Dendritic cell treated with granulocyte-macrophage colony-stimulating factor and Interleukin-4, amounts not matched to agents 40 ng/mL and 50 ng/mL, for 4 days (primary cell): ENCODE results near the gene KNTC1.
"Not testable (repeated sequence)": the region's sequence is repeated elsewhere in the genome, so short reads cannot be mapped to it uniquely, and the experiment has no call there.

Source experiments
- H3K27ac Mint-ChIP-seq: one replicate; pipeline ENCODE4 v1.8.0; 2022; ENCODE audit warnings: mild to moderate bottlenecking, mixed read lengths
- H3K27me3 Mint-ChIP-seq: one replicate; pipeline ENCODE4 v1.8.0; 2022; ENCODE audit warnings: mild to moderate bottlenecking, mixed read lengths
- H3K36me3 Mint-ChIP-seq: one replicate; pipeline ENCODE4 v1.8.0; 2022; ENCODE audit warnings: low read depth, mixed read lengths
- H3K4me1 Mint-ChIP-seq: one replicate; pipeline ENCODE4 v1.8.0; 2022; ENCODE audit warnings: low read depth, mixed read lengths
- H3K4me3 Mint-ChIP-seq: one replicate; pipeline ENCODE4 v1.8.0; 2022; ENCODE audit warnings: mild to moderate bottlenecking, moderate library complexity, mixed read lengths
- H3K9me3 Mint-ChIP-seq: one replicate; pipeline ENCODE4 v1.8.0; 2022; ENCODE audit warnings: mixed read lengths
- intact Hi-C: fragments of 100-400 bp; cut with micrococcal nuclease; formaldehyde crosslinking; loops from one replicate; pipeline ENCODE4 v1.15.0; 2022

The KNTC1 gene

DNA sequence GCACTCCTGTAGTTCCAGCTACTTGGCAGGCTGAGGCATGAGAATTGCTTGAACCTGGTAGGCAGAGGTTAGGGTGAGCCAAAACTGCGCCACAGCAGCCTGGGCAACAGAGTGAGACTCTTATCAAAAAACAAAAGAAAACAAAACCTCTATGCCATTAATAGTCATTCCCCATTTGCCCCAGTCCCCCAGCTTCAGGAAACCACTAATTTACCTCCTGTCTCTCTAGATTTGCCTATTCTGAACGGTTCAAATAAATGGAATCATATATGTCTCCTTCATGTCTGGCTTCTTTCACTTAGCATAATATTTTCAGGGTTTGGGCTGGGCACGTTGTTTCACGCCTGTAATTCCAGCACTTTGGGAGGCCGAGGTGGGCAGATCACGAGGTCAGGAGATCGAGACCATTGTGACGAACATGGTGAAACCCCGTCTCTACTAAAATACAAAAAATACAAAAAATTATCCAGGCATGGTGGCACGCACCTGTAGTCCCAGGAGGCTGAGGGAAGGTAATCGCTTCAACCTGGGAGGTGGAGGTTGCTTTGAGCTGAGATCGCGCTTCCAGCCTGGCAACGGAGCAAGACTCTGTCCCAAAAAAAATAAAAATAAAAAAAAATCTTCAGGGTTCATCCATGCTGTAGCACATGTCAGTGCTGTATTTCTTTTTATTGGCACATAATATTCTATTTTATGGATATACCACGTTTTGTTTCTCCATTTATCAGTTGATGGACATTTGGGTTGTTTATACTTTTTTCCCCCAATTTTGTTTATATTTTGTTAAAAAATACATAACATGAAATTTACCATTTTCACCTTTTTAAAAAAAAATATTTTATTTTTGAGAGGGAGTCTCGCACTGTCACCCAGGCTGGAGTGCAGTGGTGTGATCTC lies 31.9 kb downstream of the KNTC1 start:
- H3K4me1 Mint-ChIP-seq, result peaks cover 6% of the 10 kb centered on the region
- intact Hi-C loops, result no loop called here
- no peaks in the 10 kb centered on the region for H3K9me3 Mint-ChIP-seq
- H3K4me3 Mint-ChIP-seq, result no peak overlapping the region
- no peak overlapping the region for H3K27ac Mint-ChIP-seq
- H3K36me3 Mint-ChIP-seq, result peaks cover 50% of the 10 kb centered on the region
- no peaks in the 10 kb centered on the region for H3K27me3 Mint-ChIP-seq

- Mint-ChIP-seq H3K36me3 (peaks cover 50% of the 10 kb centered on the region), H3K4me3 (no peak overlapping the region), H3K27me3 (no peaks in the 10 kb centered on the region)
Measured at GRCh38 chr12:122560138-122560537, 33.1 kb downstream of the KNTC1 start.

DNA sequence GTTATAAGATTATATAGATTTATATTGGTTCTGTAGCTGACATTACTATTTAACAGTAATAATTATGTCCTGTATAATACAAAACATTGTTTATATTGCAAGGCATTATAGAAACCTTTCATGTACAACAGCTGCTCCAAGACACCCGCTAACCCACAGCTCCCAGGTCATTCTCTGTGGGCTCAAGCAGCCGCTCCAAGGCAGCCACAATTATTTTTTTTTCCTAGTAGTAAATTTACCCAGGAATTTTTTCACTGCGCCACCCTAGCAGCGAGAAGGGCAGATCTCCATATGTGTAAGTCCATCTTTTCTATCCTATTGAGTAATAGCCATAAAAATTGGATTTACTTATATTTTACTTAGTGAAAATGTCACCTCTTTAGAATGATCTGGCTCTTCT lies 36.3 kb downstream of the KNTC1 start:
- no peaks in the 10 kb centered on the region for H3K27me3 Mint-ChIP-seq

More at GRCh38 chr12:122560138-122560537, 33.1 kb downstream of the KNTC1 start:
- H3K4me1 Mint-ChIP-seq, result peaks cover 6% of the 10 kb centered on the region
- H3K27ac Mint-ChIP-seq, result peak overlapping the region; percentile 50
- no peaks in the 10 kb centered on the region for H3K9me3 Mint-ChIP-seq
- intact Hi-C loops, result no loop called here

GRCh38 chr12:122566816-122567215 lies 39.8 kb downstream of the KNTC1 start:
- H3K27ac Mint-ChIP-seq, H3K9me3 Mint-ChIP-seq, H3K4me3 Mint-ChIP-seq, intact Hi-C loops, H3K4me1 Mint-ChIP-seq, H3K27me3 Mint-ChIP-seq: not testable (repeated sequence)
- peaks cover 60% of the 10 kb centered on the region for H3K36me3 Mint-ChIP-seq

More for the DNA sequence above, 36.3 kb downstream of the KNTC1 start:
- no peak overlapping the region for H3K4me3 Mint-ChIP-seq
- H3K36me3 Mint-ChIP-seq, result peaks cover 40% of the 10 kb centered on the region
- no peaks in the 10 kb centered on the region for H3K9me3 Mint-ChIP-seq
- peaks cover 6% of the 10 kb centered on the region for H3K4me1 Mint-ChIP-seq
- intact Hi-C loops, result no loop called here
- no peak overlapping the region for H3K27ac Mint-ChIP-seq

GRCh38 chr12:122569288-122569687 lies 42.2 kb downstream of the KNTC1 start:
- Mint-ChIP-seq H3K27ac (no peak overlapping the region), H3K9me3 (no peaks in the 10 kb centered on the region), H3K4me3 (no peak overlapping the region), H3K27me3 (no peaks in the 10 kb centered on the region), H3K4me1 (no peaks in the 10 kb centered on the region), H3K36me3 (peaks cover 61% of the 10 kb centered on the region)
- intact Hi-C loops, result no loop called here

DNA sequence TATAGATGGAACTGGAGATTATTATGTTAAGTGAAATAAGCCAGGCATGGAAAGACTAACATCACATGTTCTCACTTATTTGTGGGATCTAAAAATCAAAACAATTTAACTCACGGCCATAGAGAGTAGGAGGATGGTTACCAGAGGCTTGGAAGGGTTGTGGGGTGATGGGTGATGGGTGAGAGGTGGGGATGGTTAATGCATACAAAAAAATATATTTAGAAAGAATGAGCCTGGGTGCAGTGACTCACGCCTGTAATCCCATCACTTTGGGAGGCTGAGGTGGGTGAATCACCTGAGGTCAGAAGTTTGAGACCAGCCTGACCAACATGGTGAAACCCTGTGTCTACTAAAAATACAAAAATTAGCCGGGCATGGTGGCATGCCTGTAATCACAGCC lies 43.0 kb downstream of the KNTC1 start:
- H3K36me3 Mint-ChIP-seq, result peaks cover 68% of the 10 kb centered on the region
- H3K27ac Mint-ChIP-seq, H3K9me3 Mint-ChIP-seq, H3K27me3 Mint-ChIP-seq, intact Hi-C loops, H3K4me3 Mint-ChIP-seq, H3K4me1 Mint-ChIP-seq: not testable (repeated sequence)

DNA sequence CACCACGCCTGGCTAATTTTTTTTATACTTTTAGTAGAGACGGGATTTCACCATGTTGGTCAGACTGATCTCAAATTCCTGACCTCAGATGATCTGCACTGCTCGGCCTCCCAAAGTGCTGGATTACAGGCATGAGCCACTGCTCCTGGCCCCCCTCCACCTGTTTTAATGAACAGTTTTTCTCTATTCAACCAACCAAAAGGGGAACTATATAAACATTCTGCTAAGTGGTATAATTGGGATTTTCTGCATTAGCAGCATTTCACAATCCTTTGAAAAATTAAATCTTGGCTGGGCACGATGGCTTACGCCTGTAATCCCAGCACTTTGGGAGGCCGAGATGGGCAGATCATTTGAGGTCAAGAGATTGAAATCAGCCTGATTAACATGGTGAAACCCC lies 44.8 kb downstream of the KNTC1 start:
- H3K36me3 Mint-ChIP-seq, result peaks cover 79% of the 10 kb centered on the region

DNA sequence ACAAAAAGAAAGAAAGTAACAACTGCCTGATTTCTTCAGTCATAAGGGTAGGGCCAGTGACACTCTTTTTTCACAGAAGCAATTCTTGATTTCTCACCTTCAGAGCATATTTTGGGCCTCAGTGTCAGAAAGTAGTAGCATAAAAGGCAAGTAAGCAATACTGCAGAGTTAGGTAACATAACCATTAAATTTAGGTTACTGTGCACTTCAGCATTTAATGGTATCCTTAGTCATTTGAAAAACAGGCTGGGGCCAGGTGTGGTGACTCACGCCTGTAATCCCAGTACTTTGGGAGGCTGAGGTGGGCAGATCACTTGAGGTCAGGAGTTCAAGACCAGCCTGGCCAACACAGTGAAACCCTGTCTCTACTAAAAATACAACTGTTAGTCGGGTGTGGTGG lies 56.2 kb downstream of the KNTC1 start:
- H3K4me1 Mint-ChIP-seq, H3K9me3 Mint-ChIP-seq, H3K4me3 Mint-ChIP-seq, H3K27ac Mint-ChIP-seq, H3K27me3 Mint-ChIP-seq, intact Hi-C loops: not testable (repeated sequence)
- H3K36me3 Mint-ChIP-seq, result peaks cover 61% of the 10 kb centered on the region

More for the DNA sequence above, 44.8 kb downstream of the KNTC1 start:
- Mint-ChIP-seq H3K27ac (no peak overlapping the region), H3K4me1 (no peaks in the 10 kb centered on the region), H3K4me3 (no peak overlapping the region), H3K9me3 (no peaks in the 10 kb centered on the region), H3K27me3 (no peaks in the 10 kb centered on the region)
- intact Hi-C loops, result no loop called here

DNA sequence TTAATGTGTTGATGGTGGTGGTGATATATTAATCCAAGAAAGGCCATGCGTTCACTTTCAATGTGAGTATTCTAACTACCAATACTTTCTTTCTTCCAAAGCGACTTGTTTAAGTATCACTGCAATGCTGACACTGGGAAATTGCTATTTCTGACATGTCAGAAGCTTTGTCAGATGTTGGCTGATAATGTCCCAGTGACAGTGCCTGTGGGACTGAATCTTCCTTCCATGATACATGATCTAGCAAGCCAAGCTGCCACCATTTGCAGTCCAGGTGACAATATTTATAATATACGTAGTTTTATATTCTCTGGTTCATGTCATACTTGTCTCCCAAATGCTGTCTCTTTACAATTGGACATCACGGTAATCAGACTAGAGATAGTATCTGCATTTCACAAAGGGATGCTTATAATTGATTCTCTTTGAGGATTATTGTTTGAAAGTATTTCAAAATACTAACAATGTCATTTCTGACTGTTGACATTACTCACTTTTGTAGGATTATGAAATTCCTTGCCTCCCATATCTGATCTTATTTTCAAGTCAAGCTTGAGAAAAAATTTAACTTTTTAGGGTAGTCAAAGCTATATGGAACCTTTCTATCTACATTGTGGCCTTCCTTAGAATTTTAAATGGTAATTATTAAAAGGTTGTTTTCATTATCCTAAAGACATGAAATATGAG lies 57.3 kb downstream of the KNTC1 start:
- Mint-ChIP-seq H3K4me3 (no peak overlapping the region), H3K36me3 (peaks cover 59% of the 10 kb centered on the region), H3K4me1 (no peaks in the 10 kb centered on the region), H3K27me3 (no peaks in the 10 kb centered on the region), H3K9me3 (no peaks in the 10 kb centered on the region), H3K27ac (no peak overlapping the region)
- intact Hi-C loops, result no loop called here

DNA sequence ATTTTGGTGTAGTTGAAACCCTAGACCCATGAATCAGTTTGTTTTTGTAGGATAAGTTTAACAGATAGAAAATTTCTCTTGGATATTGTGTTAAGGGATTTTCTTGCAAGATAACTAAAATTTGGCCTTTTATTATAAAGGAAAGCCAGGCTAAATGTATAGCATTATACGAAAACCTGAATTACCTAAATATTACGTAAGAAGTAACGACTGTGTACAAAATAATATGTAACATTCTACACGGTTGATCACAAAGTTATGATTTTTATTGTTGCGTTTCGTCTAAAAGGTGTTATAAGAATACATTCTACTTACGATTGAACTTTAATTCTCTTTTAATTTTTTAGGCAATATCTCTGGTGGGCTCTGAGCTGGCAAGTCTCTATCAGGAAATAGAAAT lies 63.9 kb downstream of the KNTC1 start:
- no peak overlapping the region for H3K4me3 Mint-ChIP-seq
- intact Hi-C loops, result no loop called here
- no peak overlapping the region for H3K27ac Mint-ChIP-seq
- H3K36me3 Mint-ChIP-seq, result peaks cover 46% of the 10 kb centered on the region
- no peaks in the 10 kb centered on the region for H3K4me1 Mint-ChIP-seq
- no peaks in the 10 kb centered on the region for H3K27me3 Mint-ChIP-seq
- H3K9me3 Mint-ChIP-seq, result no peaks in the 10 kb centered on the region

DNA sequence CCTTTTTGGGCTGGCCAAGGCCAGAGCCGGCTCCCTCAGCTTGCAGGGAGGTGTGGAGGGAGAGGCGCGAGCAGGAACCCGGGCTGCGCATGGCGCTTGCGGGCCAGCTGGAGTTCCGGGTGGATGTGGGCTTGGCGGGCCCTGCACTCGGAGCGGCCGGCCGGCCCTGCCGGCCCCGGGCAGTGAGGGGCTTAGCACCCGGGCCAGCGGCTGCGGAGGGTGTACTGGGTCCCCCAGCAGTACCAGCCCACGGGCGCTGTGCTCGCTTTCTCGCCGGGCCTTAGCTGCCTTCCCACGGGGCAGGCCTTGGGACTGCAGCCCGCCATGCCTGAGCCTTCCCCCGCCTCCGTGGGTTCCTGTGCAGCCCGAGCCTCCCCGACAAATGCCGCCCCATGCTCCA lies 64.9 kb downstream of the KNTC1 start:
- intact Hi-C loops, H3K4me1 Mint-ChIP-seq, H3K9me3 Mint-ChIP-seq, H3K27me3 Mint-ChIP-seq, H3K4me3 Mint-ChIP-seq: not testable (repeated sequence)
- H3K27ac Mint-ChIP-seq, result peak overlapping the region; percentile 37
- peaks cover 39% of the 10 kb centered on the region for H3K36me3 Mint-ChIP-seq

GRCh38 chr12:122592543-122592942 lies 65.5 kb downstream of the KNTC1 start:
- H3K4me1 Mint-ChIP-seq, intact Hi-C loops, H3K27me3 Mint-ChIP-seq, H3K4me3 Mint-ChIP-seq, H3K9me3 Mint-ChIP-seq: not testable (repeated sequence)
- peaks cover 38% of the 10 kb centered on the region for H3K36me3 Mint-ChIP-seq
- H3K27ac Mint-ChIP-seq, result peak overlapping the region; percentile 37

DNA sequence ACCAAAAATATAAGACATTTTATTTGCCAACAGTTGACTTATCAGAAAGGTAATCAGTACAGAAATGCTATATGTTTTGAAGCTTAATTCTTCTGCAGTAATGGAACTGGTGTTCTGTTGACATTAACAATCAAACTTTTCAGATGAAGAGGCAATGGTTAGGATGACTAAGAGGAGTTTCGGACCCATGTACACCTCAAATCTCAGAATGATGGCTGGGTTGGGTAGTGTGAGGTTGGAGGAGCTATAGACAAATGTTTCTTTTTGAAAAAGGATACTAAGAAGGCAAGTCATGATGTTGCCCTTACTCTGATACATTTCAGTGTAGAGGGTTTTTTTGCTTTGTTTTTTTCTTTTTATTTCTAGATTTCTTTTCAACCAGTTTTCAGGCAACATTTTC lies 66.9 kb downstream of the KNTC1 start:
- no peak overlapping the region for H3K4me3 Mint-ChIP-seq
- H3K9me3 Mint-ChIP-seq, result no peaks in the 10 kb centered on the region
- H3K27ac Mint-ChIP-seq, result no peak overlapping the region
- peaks cover 46% of the 10 kb centered on the region for H3K36me3 Mint-ChIP-seq
- H3K4me1 Mint-ChIP-seq, result no peaks in the 10 kb centered on the region
- intact Hi-C loops, result no loop called here
- H3K27me3 Mint-ChIP-seq, result no peaks in the 10 kb centered on the region

DNA sequence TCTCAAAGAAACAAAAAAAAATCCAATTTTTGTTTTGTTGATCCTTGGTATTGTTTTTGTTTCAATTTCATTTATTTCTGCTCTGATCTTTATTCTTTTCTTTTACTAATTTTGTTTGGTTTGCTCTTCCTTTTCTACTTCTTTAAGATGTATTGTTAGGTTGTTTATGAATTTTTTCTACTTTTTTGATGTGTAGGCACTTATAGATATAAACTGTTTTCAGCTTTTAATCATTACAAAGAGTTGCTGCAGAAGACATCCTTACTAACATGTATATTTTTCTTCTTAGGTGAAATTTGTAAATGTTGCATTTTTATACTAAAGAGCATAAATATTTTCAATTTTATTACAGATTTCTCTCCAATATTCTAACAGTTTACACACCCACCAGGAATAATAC lies 69.8 kb downstream of the KNTC1 start:
- no peak overlapping the region for H3K27ac Mint-ChIP-seq
- H3K4me3 Mint-ChIP-seq, result no peak overlapping the region
- H3K27me3 Mint-ChIP-seq, result no peaks in the 10 kb centered on the region
- peaks cover 31% of the 10 kb centered on the region for H3K36me3 Mint-ChIP-seq
- no peaks in the 10 kb centered on the region for H3K9me3 Mint-ChIP-seq
- no peaks in the 10 kb centered on the region for H3K4me1 Mint-ChIP-seq
- intact Hi-C loops, result no loop called here
